ENCODE results near the gene TIGD4. TPM values are rescaled to one million over a fixed set of nuclear protein-coding genes. Genes with fewer than 3 reads are reported as not detected.

Gene TIGD4
- total RNA-seq, 4 donors from 2014 or later: 1.5 to 3.9 (median 2.6) TPM; not detected in 1

DNA sequence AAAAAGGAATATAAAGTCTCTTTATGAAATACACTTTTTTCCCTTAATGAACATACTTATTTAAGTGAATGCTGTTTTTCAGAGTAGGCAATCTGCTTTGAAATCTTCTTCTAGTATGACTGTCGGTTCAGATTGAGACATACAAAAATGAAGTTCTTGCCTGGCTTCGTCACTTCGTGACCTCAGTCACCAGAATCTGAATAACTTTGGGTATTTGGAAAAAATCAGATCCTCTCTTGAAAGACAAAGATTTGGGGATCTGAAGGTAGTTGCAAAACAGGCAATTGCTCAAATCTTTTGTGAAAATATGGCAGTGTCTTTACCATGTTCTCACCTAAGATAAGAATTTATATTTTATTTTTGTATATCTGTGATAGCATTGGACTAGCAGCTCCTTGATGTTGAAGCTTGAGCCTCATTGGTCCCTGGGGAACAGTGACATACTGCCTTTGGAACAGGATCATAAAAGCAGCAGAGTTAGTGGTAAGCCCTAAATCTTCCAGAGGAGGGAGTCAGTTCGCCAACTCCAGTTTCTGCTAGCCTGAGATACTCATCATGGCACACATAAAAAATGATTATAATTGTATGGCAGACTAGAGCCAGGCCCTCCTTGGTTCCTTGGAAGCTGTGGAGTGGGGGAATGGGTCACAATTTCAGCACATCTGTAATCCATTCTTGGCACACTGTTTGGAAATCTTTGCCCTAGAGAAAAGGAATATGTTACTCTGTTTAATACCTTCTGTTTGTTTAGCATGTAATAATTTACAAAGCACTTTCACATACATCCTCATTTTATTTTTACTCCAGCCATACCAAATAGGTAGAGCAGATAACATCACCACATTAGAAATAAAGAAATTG, 5.2 kb upstream of the TIGD4 start:
- no peak for DNase-seq
- intact Hi-C loops (cut with DNase I; ENCODE audit: low total_unique reads): no loop called here
- Histone ChIP-seq H3K9me3 (no peaks in the 10 kb centered on the region), H3K27ac (peak overlapping the region in 1 of 2 donors; percentile 8), H3K4me3 (no peak overlapping the region), H3K4me1 (peaks cover 0 to 3% of the 10 kb centered on the region in 2 donors), H3K27me3 (no peaks in the 10 kb centered on the region), H3K36me3 (no peaks in the 10 kb centered on the region)
- TF ChIP-seq, protein P1, sequence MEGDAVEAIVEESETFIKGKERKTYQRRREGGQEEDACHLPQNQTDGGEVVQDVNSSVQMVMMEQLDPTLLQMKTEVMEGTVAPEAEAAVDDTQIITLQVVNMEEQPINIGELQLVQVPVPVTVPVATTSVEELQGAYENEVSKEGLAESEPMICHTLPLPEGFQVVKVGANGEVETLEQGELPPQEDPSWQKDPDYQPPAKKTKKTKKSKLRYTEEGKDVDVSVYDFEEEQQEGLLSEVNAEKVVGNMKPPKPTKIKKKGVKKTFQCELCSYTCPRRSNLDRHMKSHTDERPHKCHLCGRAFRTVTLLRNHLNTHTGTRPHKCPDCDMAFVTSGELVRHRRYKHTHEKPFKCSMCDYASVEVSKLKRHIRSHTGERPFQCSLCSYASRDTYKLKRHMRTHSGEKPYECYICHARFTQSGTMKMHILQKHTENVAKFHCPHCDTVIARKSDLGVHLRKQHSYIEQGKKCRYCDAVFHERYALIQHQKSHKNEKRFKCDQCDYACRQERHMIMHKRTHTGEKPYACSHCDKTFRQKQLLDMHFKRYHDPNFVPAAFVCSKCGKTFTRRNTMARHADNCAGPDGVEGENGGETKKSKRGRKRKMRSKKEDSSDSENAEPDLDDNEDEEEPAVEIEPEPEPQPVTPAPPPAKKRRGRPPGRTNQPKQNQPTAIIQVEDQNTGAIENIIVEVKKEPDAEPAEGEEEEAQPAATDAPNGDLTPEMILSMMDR (IDR thresholded peaks at IDR 0.05): peak in 1 of 4 experiments; percentile 9
- no peak for TF ChIP-seq POLR2A (IDR thresholded peaks at IDR 0.05)

GRCh38 chr4:152780267-152780778, 793 bp upstream of the TIGD4 start:
- H3K36me3 ChIP-seq: no peaks in the 10 kb centered on the region
- no peaks in the 10 kb centered on the region for H3K27me3 ChIP-seq
- H3K4me3 ChIP-seq: peak overlapping the region; percentile 63 to 86
- no peak for DNase-seq
- TF ChIP-seq POLR2A (IDR thresholded peaks at IDR 0.05): no peak
- TF ChIP-seq, protein P1 (IDR thresholded peaks at IDR 0.05): no peak
- peaks cover 0 to 3% of the 10 kb centered on the region in 2 donors for H3K4me1 ChIP-seq
- H3K27ac ChIP-seq: peak overlapping the region; percentile 88 to 91
- intact Hi-C loops (cut with DNase I; ENCODE audit: low total_unique reads): no loop called here
- H3K9me3 ChIP-seq: no peaks in the 10 kb centered on the region

DNA sequence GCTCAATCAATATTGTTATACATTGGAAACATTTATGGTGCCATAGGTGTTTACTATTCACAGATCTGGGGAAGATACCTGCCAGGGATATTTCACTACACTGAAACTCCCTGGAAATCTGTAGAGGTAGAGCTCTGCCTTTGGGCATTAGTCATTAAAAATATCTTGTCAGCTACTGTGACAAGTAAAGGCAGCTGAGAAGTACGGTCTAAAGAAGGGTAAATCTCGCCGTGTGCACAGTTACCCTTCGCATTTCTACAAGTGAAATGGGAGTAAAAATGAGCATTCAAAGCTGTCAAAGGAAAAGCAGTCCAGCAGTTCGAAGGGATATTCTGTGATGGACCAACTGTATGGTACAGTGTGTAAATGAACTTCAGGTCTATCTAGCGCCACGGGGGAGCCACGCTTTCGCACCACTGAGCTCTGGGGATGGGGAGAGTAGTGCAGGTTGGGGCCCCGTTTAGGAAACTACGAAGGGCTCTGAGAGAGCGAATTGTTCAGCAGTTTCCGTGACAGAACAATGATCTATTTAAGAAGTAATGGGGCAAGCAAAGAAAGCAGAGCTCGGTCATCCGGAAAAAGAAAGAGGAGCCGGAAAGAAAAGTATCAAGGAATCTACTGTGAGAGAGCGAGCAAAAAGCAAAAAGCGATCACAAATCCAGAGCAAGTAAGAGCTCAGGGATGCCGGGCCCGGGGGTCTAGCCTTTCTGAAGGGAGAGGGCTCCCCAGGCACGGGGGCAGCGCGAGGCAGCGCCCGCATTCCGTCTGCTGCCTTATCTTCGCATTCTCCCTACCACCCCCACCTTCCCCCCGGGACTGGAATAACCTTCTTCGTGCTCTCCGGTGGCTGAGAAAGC, 646 bp downstream of the TIGD4 start:
- Histone ChIP-seq H3K27me3 (no peaks in the 10 kb centered on the region), H3K27ac (peak overlapping the region; percentile 88 to 91), H3K4me1 (no peaks in the 10 kb centered on the region), H3K9me3 (no peaks in the 10 kb centered on the region), H3K36me3 (no peaks in the 10 kb centered on the region), H3K4me3 (peak overlapping the region; percentile 63 to 86)
- TF ChIP-seq, protein P1 (IDR thresholded peaks at IDR 0.05): no peak
- TF ChIP-seq POLR2A (IDR thresholded peaks at IDR 0.05): no peak
- DNase-seq: no peak
- intact Hi-C loops (cut with DNase I; ENCODE audit: low total_unique reads): no loop called here

DNA sequence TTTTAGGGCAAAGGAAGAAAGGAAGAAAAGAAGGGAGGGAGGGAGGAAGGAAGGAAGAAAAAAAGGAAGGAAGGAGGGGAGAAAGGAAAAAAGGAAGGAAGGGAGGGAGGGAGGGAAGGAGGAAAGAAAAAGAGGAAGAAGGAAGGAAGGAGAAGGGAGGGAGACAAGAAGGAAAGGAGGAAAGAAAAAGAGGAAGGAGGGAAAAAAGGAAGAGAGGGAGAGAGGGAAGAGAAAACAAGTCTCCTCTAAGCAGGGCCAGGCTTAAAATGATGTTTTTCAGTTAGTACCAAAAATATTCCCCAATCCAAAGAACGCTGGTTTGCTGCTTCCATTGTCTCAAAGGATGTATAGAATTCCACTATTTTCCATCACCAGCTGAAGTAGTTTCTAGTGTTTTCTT, 2.0 kb downstream of the TIGD4 start:
- H3K27me3 ChIP-seq: no peaks in the 10 kb centered on the region
- H3K4me1 ChIP-seq: no peaks in the 10 kb centered on the region
- DNase-seq: no peak
- no peaks in the 10 kb centered on the region for H3K9me3 ChIP-seq
- no peak overlapping the region for H3K27ac ChIP-seq
- no peaks in the 10 kb centered on the region for H3K36me3 ChIP-seq
- TF ChIP-seq POLR2A (IDR thresholded peaks at IDR 0.05): no peak
- TF ChIP-seq, protein P1 (IDR thresholded peaks at IDR 0.05): no peak
- no peak overlapping the region for H3K4me3 ChIP-seq
- intact Hi-C loops (cut with DNase I; ENCODE audit: low total_unique reads): no loop called here

Measured in uterus (tissue), 4 donors.